ENCODE data around the gene LIN54.
A peak's percentile ranks its signal among the peaks of the same experiment; 100 is the strongest.
"Not testable (repeated sequence)": the region's sequence is repeated elsewhere in the genome, so short reads cannot be mapped to it uniquely, and the experiment has no call there.

LIN54 gene

DNA sequence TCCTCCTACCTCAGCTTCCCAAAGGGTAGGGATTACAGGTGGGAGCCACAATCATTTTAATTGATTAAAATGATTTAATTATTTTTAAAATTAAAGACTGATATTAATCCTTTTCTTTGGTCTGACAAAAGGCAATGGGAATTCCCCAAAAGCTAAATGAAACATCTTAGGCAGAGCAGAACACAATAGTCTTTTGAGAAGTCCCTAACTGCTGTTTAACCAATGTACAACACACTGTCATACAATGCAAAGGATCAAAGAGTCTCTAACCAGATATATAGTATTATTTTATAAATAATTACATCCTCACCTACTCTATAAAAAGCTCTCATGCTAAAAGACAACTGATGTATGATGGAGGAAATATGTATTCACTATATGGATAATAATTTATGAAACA is 63.1 kb downstream of the LIN54 start:
- DNase-seq (ENCODE audit: low spot score), result no peak

DNA sequence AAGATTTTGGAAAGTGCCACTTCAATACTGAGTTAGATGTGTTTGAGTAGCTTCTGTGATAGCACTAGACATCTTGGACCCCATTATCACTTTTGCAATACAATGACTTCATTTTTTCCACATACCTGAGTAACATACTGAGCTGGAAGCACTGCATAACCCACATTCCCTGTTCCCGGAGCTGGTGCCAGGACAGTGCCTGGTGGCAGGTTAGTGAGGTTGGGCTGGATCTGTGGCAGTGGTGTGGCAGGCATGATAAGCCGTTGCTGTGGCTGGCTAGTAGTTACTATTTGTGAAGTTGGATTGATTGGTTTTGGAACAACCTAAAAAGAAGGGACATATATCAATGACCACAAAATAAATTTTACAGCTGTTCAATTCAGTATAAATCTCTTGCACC is 71.2 kb downstream of the LIN54 start:
- no peak for DNase-seq (ENCODE audit: low spot score)

DNA sequence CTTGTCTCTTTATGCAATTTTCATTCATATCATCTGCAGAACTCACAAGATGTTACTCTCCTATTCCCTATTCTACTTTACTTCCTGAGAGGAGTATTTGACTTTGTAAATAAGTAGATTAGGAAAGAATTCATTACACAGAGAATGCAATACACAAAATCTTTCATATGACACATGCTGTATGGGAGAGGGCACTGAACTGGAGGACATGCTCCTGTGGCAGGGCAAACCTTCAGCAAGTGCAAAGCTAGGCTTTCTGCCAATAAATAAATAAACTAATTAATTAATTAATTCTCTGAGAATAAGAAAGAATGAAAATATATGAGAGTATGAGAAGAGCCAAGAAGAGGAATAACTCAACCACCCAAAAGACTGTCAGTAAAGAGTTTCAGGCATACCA is 76.2 kb downstream of the LIN54 start:
- no peak for DNase-seq (ENCODE audit: low spot score)

DNA sequence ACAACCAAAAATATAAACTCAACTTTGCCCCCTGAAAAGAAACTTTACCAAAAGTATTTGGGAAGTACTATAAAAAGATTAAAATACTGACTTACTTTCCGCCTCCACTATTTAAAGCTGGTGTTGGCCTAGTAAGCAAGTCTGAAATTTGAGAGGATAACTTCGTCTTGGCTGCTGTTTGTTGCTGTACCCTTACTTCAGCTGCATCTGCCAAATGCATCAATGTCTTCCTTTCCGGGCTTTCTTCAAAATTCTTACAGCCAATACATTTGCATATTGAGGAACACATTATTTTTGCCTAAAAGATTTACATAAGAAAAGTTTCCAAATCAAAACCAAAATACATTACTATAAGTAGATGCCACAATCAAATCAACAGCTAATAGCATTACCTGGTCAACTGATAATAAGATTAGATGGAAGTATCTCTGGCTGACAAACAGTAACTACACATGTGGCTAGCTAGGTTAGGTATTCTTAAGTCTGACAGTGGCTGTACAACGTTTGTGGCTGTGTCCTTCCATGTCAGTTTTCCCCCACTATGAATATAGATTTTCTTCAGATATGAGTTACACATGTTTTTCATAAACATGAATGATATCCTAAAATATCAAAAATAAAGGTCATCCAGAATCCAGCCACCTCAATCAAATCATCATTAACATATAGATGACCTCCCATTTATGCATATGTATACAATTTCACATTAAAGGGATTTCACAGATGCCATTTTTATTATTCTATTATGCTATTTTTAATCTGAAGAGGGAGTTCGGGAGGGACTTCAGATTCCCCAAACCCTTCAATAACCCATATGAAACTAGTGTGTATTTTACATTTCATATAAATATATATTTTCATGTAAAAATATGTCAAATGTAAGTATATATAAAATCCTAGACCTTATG is 79.5 kb downstream of the LIN54 start:
- no peak for DNase-seq (ENCODE audit: low spot score)

DNA sequence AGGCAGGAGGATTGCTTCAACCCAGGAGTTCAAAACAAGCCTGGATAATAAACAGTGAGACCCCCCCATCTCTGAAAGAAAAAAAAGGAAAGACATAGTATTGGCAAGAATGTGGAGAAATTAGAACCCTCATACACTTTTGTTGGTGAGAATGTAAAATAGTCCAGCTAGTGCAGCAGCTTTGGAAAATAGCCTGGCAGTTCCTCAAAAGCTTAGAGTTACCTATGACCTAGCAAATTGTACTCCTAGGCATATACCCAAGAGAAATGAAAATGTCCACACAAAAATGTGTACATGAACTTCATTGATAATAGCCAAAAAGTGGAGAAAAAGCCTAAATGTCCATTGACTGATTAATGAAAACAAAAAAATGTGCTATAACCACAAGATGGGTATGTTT is 88.8 kb downstream of the LIN54 start:
- DNase-seq (ENCODE audit: low spot score), result no peak

DNA sequence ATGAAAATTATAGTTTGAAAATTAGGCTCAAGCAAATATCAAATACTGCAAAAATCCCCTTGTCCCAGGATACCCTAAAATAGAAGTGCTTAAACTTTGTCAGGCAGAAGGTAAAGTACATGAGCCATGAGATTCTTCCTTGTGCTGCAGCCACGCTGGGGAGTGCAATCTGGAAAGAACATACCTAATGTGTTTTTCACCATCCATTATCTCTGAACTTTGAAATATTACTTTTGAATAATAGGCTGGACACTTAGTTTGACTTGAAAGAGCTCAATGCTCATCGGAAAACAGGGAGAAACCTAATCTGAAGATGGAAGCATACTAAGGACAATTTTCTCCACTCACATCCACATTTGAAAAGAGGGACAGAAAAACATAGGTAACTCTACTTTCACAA is 91.2 kb downstream of the LIN54 start:
- DNase-seq (ENCODE audit: low spot score), result no peak

DNA sequence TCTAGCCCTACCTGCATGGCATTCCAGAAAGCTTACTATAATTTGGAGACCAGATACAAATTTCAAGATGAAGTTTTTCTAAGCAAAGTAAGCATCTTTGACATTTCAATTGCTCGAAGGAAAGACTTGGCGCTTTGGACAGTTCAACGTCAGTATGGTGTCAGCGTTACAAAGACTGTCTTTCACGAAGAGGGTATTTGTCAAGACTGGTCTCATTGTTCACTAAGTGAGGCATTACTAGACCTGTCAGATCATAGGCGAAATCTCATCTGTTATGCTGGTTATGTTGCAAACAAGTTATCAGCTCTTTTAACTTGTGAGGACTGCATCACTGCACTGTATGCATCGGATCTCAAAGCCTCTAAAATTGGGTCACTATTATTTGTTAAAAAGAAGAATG is 92.5 kb downstream of the LIN54 start:
- peak; percentile 70 for DNase-seq (ENCODE audit: low spot score)

DNA sequence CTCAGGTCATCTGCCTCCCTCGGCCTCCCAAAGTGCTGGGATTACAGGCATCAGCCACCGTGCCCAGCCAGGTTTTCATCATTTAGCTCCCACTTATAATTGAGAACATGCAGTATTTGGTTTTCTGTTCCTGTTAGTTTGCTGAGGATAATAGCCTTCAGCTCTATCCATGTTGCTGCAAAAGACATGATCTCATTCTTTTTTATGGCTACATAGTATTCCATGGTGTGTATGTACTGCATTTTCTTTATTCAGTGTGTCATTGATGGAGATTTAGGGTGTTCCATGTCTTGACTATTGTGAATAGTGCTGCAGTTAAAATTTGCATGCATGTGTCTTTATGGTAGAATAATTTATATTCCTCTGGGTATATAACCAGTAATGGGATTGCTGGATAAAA is 96.7 kb downstream of the LIN54 start:
- DNase-seq (ENCODE audit: low spot score), result not testable (repeated sequence)

DNA sequence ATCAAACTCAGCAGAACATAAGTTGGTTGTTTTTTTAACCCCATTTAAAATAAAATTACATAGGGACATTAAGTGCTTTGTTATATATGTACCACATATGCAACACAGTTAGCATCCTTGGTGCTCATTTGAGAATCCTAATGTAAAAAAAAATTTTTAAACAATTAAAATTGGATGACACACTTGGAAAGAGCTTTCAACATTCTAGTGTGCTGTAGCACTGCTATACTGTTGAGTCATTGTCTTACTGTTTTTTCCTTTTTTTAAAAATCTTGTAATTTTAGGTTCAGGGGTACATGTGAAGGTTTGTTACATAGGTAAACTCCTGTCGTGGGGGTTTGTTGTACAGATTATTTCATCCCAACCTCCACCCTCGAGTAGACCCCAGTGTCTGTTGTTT is 97.3 kb downstream of the LIN54 start:
- no peak for DNase-seq (ENCODE audit: low spot score)

DNA sequence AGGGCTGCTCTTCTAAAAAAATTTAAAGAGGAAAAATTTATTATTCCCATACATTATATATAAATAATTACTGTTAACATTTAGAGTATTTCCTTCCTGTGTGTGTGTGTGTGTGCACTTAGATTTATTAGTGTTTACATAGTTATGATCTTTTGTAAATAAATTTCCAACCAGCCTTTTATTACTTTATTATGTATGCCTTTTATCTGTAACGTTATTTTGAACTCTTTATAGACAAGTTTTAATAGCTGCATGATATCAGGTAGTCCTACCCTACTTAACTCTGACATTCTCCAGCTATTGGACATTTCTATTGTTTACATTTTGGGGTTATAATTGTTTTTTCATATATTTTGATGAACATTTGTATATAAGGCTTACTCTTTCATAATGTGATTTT is 101.3 kb downstream of the LIN54 start:
- DNase-seq (ENCODE audit: low spot score), result no peak

DNA sequence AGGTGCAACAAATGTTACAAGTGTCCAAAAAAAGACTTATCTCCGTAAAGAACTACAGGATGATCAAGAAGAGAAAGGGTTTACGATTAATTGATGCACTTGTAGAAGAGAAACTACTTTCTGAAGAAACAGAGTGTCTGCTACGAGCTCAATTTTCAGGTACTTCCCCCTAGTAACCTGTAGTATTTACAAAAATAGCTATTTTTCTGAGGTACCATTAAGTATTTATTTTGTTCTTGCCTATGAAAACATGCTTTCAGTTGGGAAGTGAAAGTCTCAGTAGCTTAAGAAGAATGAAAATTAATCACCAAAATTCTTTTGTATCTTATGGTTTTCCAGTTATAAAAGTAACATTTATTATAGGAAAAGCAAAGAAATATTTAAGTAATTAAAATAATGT is 104.2 kb downstream of the LIN54 start:
- no peak for DNase-seq (ENCODE audit: low spot score)

DNA sequence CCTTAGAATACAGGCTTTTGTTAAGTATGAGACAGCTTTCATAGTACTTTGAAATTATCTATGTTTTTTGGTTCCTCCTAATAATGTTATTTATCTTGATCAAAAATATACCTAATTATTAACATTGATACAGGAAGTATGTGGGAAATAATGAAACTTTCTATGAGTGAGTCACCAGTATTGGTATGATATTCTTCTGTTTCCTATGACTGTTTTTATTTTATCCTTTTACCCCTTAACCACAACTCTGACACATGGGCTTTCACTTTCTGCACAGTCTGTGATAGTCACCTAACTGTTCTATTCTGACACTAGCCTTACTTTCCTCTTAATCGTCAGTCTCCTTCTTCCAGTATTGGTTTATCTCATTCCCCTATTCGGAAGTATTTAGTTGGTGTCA is 105.4 kb downstream of the LIN54 start:
- DNase-seq (ENCODE audit: low spot score), result no peak

DNA sequence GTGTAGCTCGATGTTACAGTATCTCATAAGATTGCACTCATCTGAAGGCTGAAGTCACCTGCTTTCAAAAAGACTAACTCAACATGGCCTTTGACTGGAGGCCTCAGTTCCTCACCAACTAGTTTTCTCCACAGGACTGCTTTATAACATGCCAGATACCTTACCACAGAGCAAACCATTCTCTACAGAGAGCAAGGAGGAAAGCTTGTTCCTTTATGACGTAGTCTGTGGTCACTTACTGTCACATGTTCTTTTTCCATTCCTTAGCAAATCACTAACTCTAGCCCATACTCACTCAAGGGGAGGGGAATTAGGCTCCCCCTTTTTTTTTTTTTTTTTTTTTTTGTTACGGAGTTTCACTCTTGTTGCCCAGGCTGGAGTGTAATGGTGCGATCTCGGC is 106.9 kb downstream of the LIN54 start:
- no peak for DNase-seq (ENCODE audit: low spot score)

DNA sequence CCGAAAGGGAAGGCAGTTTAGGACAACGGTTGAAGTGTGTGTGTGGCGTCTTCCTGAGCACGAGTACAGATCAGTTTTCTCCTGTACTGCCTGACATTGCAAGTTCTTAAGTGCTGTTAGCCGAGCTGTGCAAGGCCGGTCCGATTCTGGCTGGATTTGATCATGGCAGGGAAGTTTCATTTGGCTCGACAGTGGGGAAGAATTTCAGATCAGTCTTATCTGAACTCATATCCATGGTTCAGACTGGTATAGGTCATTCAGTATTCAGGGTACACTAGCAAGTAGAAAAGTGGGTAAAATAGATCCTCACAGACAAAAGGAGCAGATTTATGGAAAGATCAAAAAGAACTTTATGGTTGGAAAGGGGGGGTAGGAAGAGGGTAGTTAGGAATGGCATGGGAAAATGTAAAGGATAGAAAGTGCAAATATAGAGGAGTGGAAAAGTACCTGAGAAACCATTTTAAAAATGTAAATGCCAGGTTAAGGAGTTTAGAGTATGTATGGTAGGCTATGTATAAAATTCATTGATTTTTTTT is 109.4 kb downstream of the LIN54 start:
- no peak for DNase-seq (ENCODE audit: low spot score)

DNA sequence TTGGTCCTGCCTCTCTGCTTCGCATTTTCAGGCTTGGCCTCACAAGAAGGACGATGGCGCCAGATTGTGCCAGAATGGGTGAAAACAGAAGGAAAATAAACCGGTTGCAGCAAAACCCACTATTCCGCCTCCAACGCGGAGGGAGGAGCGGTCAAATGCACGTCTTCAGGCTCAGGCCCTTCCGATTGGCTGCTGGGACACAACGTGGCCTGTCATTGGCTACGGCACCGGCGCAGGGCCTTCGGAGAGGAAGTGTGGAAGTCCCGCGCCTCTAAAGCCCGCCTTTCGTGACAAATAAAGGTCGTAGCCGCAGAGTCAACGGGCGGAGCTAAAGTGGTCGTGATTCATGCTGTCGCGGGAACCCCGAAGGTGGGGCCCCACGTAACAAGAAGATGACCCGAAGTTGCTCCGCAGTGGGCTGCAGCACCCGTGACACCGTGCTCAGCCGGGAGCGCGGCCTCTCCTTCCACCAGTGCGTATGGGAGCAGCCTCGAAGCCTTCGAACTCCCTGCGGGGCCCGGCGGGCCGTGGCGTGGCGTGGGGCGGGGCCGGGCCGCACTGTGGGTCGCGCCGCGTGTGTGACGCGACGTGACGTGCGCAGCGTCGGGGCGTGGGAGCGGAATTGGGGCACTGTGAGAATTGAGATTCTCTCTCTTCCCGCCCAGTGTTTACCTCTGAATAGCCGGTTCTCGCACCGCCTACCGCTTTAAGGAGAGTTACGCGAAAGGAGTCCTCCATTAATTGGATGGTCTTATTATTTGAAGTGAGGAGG is 110.0 kb downstream of the LIN54 start, which contains the start of gene THAP9:
THAP9 (plus strand) TSS at position 325 of the 772 bp plus-strand sequence; CDS start at position 393, 68 bp downstream.
- peak; percentile 100 for DNase-seq (ENCODE audit: low spot score)

DNA sequence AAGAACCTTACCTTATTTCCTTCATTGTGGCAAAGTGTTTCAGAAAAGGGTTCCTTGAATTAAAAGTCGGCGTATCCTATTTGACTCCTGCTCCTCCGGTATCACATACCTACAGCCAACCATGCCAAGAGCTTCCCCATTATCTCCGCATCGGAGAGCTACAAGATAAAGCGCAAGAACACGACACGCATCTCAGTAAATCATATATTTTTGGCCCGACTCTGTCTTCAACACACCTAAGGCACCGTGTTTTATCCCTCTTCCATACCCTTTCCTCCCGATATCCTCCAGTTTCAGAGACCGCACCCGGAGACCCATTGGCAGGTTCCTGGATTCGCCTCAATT is 110.6 kb downstream of the LIN54 start:
- DNase-seq (ENCODE audit: low spot score), result no peak

DNA sequence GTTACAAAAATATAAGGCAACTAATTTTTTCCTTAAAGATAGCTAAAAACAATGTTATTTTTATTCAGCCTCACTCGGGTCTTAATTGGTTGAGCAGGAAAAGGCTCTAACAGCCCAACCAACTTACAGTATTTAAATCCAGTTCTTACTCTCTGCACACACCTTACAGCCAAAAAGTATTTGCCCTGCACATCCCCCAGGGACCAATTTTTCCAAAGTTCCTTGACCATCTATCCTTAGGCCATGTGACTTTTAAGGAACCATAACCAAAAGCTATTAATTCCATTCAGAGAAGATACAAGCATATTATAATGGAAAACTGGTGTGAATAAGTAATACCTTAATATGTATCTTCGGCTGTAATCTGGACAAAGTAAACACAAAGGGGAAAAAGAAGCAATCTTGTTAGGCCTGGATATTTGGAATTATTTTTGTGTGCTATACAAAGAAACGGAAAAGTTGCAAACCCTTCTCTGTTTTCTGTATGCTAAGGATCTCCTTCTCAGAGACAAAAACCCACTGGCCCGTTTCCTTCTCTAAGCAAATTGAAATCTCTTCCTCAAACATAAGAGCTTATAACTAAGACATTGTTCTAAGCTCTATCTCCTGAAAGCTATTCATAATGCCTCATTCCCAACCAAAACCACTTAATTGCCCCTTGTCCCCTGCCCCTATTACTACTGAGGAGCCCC is 111.1 kb downstream of the LIN54 start:
- DNase-seq (ENCODE audit: low spot score), result no peak

DNA sequence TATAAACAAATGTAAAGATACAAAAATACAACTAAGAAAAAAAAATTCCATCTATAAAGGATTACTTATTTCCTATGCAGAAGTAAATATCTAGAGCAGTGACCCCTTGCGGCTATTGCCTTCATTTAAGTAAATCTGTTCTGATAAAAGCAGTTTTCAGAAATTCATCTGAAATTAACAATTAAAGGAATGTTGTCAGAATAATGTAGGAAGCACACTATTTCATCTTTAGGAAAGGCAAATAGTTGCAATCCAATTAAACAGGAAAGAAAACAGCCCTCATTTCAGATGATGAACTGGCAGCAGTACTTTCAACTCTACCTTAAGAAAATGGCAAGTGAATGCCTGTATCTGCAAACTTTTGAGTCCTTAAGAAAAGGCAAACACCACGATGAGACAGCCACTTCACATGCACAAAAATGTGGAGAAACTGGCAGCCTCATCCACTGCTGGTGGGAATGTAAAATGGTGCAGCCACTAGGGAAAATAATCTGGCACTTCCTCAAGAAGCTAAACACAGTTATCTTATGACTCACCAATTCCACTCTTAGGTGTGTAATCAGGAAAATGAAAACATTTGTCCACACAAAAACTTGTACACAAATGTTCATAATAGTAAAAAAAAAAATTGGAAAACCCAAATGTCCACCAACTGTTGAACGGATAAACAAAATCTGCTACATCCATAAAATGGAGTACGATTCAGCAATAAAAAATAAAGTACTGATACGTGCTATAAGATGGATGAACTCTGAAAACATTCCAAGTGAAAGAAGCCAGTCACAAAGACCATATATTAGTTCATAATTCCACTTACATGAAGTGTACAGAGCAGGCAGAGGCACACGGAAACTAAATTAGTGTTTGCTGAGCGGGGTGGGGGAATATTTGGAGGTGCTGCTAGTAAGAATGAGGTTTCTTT is 112.0 kb downstream of the LIN54 start:
- DNase-seq (ENCODE audit: low spot score), result peak; percentile 25

DNA sequence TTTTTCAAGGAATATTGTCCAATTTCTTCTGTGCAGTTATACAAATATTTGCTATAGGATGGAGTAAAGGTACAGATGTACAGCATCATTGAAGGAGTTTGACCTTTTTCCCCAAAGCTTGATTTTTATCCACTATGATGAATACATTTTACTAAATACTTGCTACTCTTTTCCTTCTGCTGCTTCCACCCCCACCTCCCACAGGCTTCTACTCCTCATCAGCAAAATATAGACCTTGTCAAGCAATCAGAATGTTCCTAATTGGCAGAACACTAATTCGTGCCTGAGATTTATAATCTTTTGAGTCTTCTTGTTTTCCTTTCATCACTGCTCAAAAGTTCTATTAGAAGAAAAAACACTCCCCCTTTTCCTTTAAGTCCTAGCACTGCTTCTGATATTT is 113.9 kb downstream of the LIN54 start:
- no peak for DNase-seq (ENCODE audit: low spot score)

DNA sequence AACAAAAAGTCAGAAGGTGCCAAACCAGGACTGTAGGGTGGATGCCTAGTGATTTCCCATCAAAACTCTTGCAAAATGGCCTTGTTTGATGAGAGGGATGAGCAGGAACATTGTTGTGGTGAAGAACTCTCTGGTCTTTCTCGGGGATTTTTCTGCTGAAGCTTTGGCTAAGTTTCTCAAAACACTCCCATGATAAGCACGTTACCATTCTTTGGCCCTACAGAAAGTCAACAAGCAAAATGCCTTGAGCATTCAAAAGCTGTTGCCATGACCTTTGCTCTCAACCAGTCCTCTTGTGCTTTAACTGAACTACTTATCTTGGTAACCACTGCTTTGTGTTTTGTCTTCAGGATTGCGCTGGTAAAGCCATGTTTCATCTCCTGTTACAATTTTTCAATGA is 116.7 kb downstream of the LIN54 start:
- DNase-seq (ENCODE audit: low spot score), result no peak

DNA sequence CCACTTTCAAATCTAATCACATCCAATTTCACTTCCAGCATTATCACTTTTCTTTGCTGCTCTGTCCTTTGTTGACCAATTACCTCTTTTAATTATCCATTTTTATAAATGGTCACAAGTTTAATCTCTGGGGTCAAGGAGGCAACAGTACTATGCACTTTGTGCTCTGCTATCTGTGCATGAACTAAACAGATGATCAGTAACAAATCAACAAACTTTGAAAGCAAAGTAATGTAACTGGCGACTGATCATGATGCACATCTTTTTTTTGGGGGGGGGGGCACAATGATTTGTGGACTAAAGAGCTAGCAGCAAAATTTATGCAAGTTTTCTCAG is 118.2 kb downstream of the LIN54 start:
- DNase-seq (ENCODE audit: low spot score), result no peak
